SK-N-SH treated with all-trans-retinoic acid at 6 μM for 48 hours (cell line): ENCODE data around the gene CIC.

Source experiments
- ATAC-seq: fragments of 200-7000 bp; cut with Tn5 transposase; 3 replicates; pipeline ENCODE4 v1.9.1; 2020; ENCODE audit warnings: mild to moderate bottlenecking, moderate library complexity
- BACH2 ChIP-seq: fragments of 250-450 bp; sonication (Bioruptor Pico); IDR thresholded peaks from 2 replicates; pipeline ENCODE4 v1.9.0; 2021; ENCODE audit warnings: mild to moderate bottlenecking, borderline replicate concordance
- CSDC2 ChIP-seq: fragments of 250-450 bp; sonication (Bioruptor Pico); IDR thresholded peaks from 2 replicates; pipeline ENCODE4 v1.5.0; 2020; ENCODE audit warnings: mild to moderate bottlenecking, moderate library complexity
- ESRRG ChIP-seq: fragments of 250-450 bp; sonication (Bioruptor Pico); IDR thresholded peaks from 2 replicates; pipeline ENCODE4 v1.6.1; 2021; ENCODE audit warnings: mild to moderate bottlenecking
- GLIS3 ChIP-seq: fragments of 250-450 bp; sonication (Bioruptor Pico); IDR thresholded peaks from 2 replicates; pipeline ENCODE4 v1.5.0; 2020; ENCODE audit warnings: mild to moderate bottlenecking, moderate library complexity
- ISL1 ChIP-seq: fragments of 250-450 bp; sonication (Bioruptor Pico); IDR thresholded peaks from 2 replicates; pipeline ENCODE4 v2.1.2; 2022; ENCODE audit warnings: mild to moderate bottlenecking, moderate library complexity
- OSR1 ChIP-seq: fragments of 250-450 bp; sonication (Bioruptor Pico); IDR thresholded peaks from 2 replicates; pipeline ENCODE4 v1.8.0; 2022; ENCODE audit warnings: moderate library complexity, mild to moderate bottlenecking, inconsistent platforms
- PPARA ChIP-seq: fragments of 250-450 bp; sonication (Bioruptor Pico); IDR thresholded peaks from 2 replicates; pipeline ENCODE4 v1.5.0; 2020; ENCODE audit warnings: mild to moderate bottlenecking, borderline replicate concordance
- RARB ChIP-seq: fragments of 250-450 bp; sonication (Bioruptor Pico); IDR thresholded peaks from 2 replicates; pipeline ENCODE4 v1.8.0; 2021; ENCODE audit warnings: mild to moderate bottlenecking, moderate library complexity
- SNAI2 ChIP-seq: fragments of 250-450 bp; sonication (Bioruptor Pico); IDR thresholded peaks from 2 replicates; pipeline ENCODE4 v1.5.0; 2020; ENCODE audit warnings: mild to moderate bottlenecking, moderate library complexity
- TCF4 ChIP-seq: fragments of 250-450 bp; sonication (Bioruptor Pico); IDR thresholded peaks from 2 replicates; pipeline ENCODE4 v1.8.0; 2021; ENCODE audit warnings: mild to moderate bottlenecking, moderate library complexity, borderline replicate concordance
- TOX ChIP-seq: fragments of 250-450 bp; sonication (Bioruptor Pico); IDR thresholded peaks from 2 replicates; pipeline ENCODE4 v1.8.0; 2021; ENCODE audit warnings: mild to moderate bottlenecking, moderate library complexity, borderline replicate concordance
- ZC3H10 ChIP-seq: fragments of 250-450 bp; sonication (Bioruptor Pico); IDR thresholded peaks from 2 replicates; pipeline ENCODE4 v1.5.1; 2021; ENCODE audit warnings: mild to moderate bottlenecking, moderate library complexity
- ZFP3 ChIP-seq: fragments of 250-450 bp; sonication (Bioruptor Pico); IDR thresholded peaks from 2 replicates; pipeline ENCODE4 v1.5.0; 2020; ENCODE audit warnings: mild to moderate bottlenecking, moderate library complexity
- ZFP30 ChIP-seq: fragments of 450-650 bp; formaldehyde crosslinking; IDR thresholded peaks from 2 replicates; pipeline ENCODE4 v1.5.0; 2022; ENCODE audit warnings: mild to moderate bottlenecking, moderate library complexity
- ZNF565 ChIP-seq: fragments of 450-650 bp; formaldehyde crosslinking; conservative IDR thresholded peaks from 2 replicates; pipeline ENCODE4 v1.5.0; 2020; ENCODE audit warnings: low read depth, mild to moderate bottlenecking, moderate library complexity
- ZNF70 ChIP-seq: fragments of 450-650 bp; formaldehyde crosslinking; IDR thresholded peaks from 2 replicates; pipeline ENCODE4 v1.5.0; 2020; ENCODE audit warnings: mild to moderate bottlenecking, moderate library complexity
- ZNF8 ChIP-seq: fragments of 450-650 bp; formaldehyde crosslinking; IDR thresholded peaks from 2 replicates; pipeline ENCODE4 v1.5.0; 2020; ENCODE audit warnings: mild to moderate bottlenecking, moderate library complexity
- TF ChIP-seq, protein P1 (sequence below): fragments of 250-450 bp; sonication (Bioruptor Pico); IDR thresholded peaks from 2 replicates; pipeline ENCODE4 v1.5.1; 2021; ENCODE audit warnings: mild to moderate bottlenecking, moderate library complexity
- TF ChIP-seq, protein P2 (sequence below): fragments of 250-450 bp; sonication (Bioruptor Pico); IDR thresholded peaks from 2 replicates; pipeline ENCODE4 v1.8.0; 2021; ENCODE audit warnings: low read depth, mild to moderate bottlenecking, moderate library complexity, borderline replicate concordance
- TF ChIP-seq, protein P3 (sequence below): fragments of 250-450 bp; sonication (Bioruptor Pico); IDR thresholded peaks from 2 replicates; pipeline ENCODE4 v1.5.1; 2020; ENCODE audit warnings: low read depth, mild to moderate bottlenecking, moderate library complexity
- TF ChIP-seq, protein P4 (sequence below): fragments of 250-450 bp; sonication (Bioruptor Pico); IDR thresholded peaks from 2 replicates; pipeline ENCODE4 v1.5.0; 2020; ENCODE audit warnings: mild to moderate bottlenecking, moderate library complexity
- TF ChIP-seq, protein P5 (sequence below): fragments of 250-450 bp; sonication (Bioruptor Pico); IDR thresholded peaks from 2 replicates; pipeline ENCODE4 v1.8.0; 2020; ENCODE audit warnings: mild to moderate bottlenecking, moderate library complexity, borderline replicate concordance

Gene CIC

DNA sequence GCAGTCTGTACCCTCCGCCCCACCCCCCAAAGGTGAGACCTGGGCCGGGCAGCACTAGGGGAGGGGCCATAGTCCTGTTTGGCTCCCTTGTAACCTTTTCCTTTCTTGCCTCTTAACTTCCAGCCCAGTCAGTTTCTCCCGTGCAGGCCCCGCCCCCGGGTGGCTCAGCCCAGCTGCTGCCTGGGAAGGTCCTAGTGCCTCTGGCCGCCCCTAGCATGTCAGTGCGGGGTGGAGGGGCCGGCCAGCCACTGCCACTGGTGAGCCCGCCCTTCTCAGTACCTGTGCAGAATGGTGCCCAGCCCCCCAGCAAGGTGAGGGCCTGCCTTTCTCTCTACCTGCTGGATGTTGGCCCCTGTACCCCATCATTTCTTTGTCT lies 22.4 kb downstream of the CIC start:
- ATAC-seq = no peak
- TF ChIP-seq ISL1 (CRISPR knock-in tag) (no peak), GLIS3 (CRISPR knock-in tag) (no peak), TCF4 (CRISPR knock-in tag) (no peak), RARB (CRISPR knock-in tag) (no peak), ZC3H10 (CRISPR knock-in tag) (no peak), ESRRG (CRISPR knock-in tag) (no peak), OSR1 (no peak), TOX (CRISPR knock-in tag) (no peak), ZNF565 (CRISPR knock-in tag) (no peak), SNAI2 (CRISPR knock-in tag) (no peak), BACH2 (CRISPR knock-in tag) (no peak), CSDC2 (CRISPR knock-in tag) (no peak), ZFP3 (CRISPR knock-in tag) (no peak)
- TF ChIP-seq, protein P1, sequence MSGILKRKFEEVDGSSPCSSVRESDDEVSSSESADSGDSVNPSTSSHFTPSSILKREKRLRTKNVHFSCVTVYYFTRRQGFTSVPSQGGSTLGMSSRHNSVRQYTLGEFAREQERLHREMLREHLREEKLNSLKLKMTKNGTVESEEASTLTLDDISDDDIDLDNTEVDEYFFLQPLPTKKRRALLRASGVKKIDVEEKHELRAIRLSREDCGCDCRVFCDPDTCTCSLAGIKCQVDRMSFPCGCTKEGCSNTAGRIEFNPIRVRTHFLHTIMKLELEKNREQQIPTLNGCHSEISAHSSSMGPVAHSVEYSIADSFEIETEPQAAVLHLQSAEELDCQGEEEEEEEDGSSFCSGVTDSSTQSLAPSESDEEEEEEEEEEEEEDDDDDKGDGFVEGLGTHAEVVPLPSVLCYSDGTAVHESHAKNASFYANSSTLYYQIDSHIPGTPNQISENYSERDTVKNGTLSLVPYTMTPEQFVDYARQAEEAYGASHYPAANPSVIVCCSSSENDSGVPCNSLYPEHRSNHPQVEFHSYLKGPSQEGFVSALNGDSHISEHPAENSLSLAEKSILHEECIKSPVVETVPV (CRISPR knock-in tag) = no peak
- TF ChIP-seq, protein P2, sequence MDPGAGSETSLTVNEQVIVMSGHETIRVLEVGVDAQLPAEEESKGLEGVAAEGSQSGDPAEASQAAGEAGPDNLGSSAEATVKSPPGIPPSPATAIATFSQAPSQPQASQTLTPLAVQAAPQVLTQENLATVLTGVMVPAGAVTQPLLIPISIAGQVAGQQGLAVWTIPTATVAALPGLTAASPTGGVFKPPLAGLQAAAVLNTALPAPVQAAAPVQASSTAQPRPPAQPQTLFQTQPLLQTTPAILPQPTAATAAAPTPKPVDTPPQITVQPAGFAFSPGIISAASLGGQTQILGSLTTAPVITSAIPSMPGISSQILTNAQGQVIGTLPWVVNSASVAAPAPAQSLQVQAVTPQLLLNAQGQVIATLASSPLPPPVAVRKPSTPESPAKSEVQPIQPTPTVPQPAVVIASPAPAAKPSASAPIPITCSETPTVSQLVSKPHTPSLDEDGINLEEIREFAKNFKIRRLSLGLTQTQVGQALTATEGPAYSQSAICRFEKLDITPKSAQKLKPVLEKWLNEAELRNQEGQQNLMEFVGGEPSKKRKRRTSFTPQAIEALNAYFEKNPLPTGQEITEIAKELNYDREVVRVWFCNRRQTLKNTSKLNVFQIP (CRISPR knock-in tag) = no peak

DNA sequence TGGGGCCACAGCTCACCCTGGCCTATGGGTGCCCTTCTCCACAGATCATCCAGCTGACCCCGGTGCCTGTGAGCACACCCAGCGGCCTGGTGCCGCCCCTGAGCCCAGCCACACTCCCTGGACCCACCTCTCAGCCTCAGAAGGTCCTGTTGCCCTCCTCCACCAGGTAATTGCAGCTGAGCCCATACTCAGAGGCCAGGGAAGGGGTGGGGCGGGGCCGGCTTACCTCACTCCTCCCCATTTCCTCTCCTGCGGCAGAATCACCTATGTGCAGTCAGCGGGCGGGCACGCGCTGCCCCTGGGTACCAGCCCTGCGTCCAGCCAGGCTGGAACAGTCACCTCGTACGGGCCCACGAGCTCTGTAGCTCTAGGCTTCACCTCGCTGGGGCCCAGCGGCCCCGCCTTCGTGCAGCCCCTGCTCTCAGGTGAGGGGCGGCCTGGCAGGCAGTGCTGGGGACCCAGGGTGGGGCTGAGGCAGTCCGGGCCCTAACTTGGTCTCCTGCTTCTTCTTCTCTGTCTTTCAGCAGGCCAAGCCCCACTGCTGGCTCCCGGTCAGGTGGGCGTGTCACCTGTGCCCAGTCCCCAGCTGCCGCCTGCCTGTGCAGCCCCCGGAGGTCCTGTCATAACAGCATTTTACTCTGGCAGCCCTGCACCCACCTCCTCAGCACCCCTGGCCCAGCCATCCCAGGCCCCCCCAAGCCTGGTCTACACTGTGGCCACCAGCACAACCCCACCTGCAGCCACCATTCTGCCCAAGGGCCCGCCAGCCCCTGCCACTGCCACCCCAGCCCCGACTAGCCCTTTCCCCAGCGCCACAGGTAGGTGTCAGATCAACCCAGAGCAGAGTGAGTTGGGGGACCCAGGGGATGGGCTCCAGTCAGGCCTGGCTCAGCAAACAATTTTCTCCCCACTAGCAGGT lies 23.2 kb downstream of the CIC start:
- TF ChIP-seq, protein P3, sequence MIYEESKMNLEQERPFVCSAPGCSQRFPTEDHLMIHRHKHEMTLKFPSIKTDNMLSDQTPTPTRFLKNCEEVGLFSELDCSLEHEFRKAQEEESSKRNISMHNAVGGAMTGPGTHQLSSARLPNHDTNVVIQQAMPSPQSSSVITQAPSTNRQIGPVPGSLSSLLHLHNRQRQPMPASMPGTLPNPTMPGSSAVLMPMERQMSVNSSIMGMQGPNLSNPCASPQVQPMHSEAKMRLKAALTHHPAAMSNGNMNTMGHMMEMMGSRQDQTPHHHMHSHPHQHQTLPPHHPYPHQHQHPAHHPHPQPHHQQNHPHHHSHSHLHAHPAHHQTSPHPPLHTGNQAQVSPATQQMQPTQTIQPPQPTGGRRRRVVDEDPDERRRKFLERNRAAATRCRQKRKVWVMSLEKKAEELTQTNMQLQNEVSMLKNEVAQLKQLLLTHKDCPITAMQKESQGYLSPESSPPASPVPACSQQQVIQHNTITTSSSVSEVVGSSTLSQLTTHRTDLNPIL = no peak
- TF ChIP-seq TCF4 (CRISPR knock-in tag) (no peak), PPARA (no peak), ZNF70 (CRISPR knock-in tag) (no peak), ZNF565 (CRISPR knock-in tag) (no peak), ISL1 (CRISPR knock-in tag) (no peak), ZFP30 (no peak), BACH2 (CRISPR knock-in tag) (no peak), CSDC2 (CRISPR knock-in tag) (no peak), SNAI2 (CRISPR knock-in tag) (no peak), ZNF8 (CRISPR knock-in tag) (no peak), ZC3H10 (CRISPR knock-in tag) (no peak)
- TF ChIP-seq, protein P4, sequence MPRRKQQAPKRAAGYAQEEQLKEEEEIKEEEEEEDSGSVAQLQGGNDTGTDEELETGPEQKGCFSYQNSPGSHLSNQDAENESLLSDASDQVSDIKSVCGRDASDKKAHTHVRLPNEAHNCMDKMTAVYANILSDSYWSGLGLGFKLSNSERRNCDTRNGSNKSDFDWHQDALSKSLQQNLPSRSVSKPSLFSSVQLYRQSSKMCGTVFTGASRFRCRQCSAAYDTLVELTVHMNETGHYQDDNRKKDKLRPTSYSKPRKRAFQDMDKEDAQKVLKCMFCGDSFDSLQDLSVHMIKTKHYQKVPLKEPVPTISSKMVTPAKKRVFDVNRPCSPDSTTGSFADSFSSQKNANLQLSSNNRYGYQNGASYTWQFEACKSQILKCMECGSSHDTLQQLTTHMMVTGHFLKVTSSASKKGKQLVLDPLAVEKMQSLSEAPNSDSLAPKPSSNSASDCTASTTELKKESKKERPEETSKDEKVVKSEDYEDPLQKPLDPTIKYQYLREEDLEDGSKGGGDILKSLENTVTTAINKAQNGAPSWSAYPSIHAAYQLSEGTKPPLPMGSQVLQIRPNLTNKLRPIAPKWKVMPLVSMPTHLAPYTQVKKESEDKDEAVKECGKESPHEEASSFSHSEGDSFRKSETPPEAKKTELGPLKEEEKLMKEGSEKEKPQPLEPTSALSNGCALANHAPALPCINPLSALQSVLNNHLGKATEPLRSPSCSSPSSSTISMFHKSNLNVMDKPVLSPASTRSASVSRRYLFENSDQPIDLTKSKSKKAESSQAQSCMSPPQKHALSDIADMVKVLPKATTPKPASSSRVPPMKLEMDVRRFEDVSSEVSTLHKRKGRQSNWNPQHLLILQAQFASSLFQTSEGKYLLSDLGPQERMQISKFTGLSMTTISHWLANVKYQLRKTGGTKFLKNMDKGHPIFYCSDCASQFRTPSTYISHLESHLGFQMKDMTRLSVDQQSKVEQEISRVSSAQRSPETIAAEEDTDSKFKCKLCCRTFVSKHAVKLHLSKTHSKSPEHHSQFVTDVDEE (CRISPR knock-in tag) = no peak
- TF ChIP-seq, protein P5, sequence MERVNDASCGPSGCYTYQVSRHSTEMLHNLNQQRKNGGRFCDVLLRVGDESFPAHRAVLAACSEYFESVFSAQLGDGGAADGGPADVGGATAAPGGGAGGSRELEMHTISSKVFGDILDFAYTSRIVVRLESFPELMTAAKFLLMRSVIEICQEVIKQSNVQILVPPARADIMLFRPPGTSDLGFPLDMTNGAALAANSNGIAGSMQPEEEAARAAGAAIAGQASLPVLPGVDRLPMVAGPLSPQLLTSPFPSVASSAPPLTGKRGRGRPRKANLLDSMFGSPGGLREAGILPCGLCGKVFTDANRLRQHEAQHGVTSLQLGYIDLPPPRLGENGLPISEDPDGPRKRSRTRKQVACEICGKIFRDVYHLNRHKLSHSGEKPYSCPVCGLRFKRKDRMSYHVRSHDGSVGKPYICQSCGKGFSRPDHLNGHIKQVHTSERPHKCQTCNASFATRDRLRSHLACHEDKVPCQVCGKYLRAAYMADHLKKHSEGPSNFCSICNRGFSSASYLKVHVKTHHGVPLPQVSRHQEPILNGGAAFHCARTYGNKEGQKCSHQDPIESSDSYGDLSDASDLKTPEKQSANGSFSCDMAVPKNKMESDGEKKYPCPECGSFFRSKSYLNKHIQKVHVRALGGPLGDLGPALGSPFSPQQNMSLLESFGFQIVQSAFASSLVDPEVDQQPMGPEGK = no peak
- TF ChIP-seq, protein P1 (CRISPR knock-in tag) = no peak
- TF ChIP-seq, all 23 proteins: peak for 0
- ATAC-seq = no peak
